Measurements from ENCODE around the gene SEC61A2. TPM values are rescaled to one million over a fixed set of nuclear protein-coding genes. Genes with fewer than 3 reads are reported as not detected.

The SEC61A2 gene
- polyA plus RNA-seq, 1 of the 3 experiments (the other 2 are of a cell fraction), result 11.9 TPM

GRCh38 chr10:12158111-12158510 lies 28.6 kb downstream of the SEC61A2 start:
- ChIA-PET POLR2A (no interaction called here), CTCF (no interaction called here)
- no peak overlapping the region for H3K4me2 ChIP-seq
- no peaks in the 10 kb centered on the region; the same call in 1 of the 2 replicates for H3K9me3 ChIP-seq
- peaks cover 53 to 54% of the 10 kb centered on the region in 2 experiments for H3K36me3 ChIP-seq (replicated peaks in 1 of 2; ENCODE audit: control insufficient read depth in 1 of 2, insufficient read depth in 2 of 2, low read length in 1 of 2)
- H3K9me2 ChIP-seq, result no peaks in the 10 kb centered on the region
- H3K79me2 ChIP-seq (ENCODE audit: insufficient read depth), result no peaks in the 10 kb centered on the region
- peaks cover 0 to 2% of the 10 kb centered on the region in 2 experiments; a peak in 2 of 4 replicates for H3K4me1 ChIP-seq (ENCODE audit: control insufficient read depth in 1 of 2, insufficient read depth in 2 of 2, low read depth in 1 of 2, low read length in 1 of 2)
- no peaks in the 10 kb centered on the region for H3F3A ChIP-seq (replicated peaks; ENCODE audit: insufficient read depth)
- no peak overlapping the region for H3K4me3 ChIP-seq (ENCODE audit: low read depth in 2 of 2, low read length in 1 of 2)
- no peak for TF ChIP-seq YY1 (IDR thresholded peaks at IDR 0.05; ENCODE audit: low read depth)
- TF ChIP-seq NFIC (IDR thresholded peaks at IDR 0.05; ENCODE audit: borderline replicate concordance), result no peak
- no peak for TF ChIP-seq RFX5 (IDR thresholded peaks at IDR 0.05; ENCODE audit: low read length)
- no peak for TF ChIP-seq CTCF (IDR thresholded peaks at IDR 0.05)
- TF ChIP-seq FOSL2 (IDR thresholded peaks at IDR 0.05; ENCODE audit: borderline replicate concordance, low read depth), result no peak
- TF ChIP-seq CHD2 (IDR thresholded peaks at IDR 0.05; ENCODE audit: low read length, partially characterized antibody), result no peak
- no peak overlapping the region for H3K9ac ChIP-seq
- WGBS (ENCODE audit: low lambda C conversion rate), result 97% methylated on average over 3 of the region's 3 CpGs
- no peak overlapping the region for H3K27ac ChIP-seq (ENCODE audit: low read depth in 2 of 2, low read length in 1 of 2)
- no peaks in the 10 kb centered on the region for H3K27me3 ChIP-seq (ENCODE audit: insufficient read depth)
- DNase-seq, result no peak
- H2AFZ ChIP-seq (ENCODE audit: low read depth), result no peak overlapping the region
- no peaks in the 10 kb centered on the region for H4K20me1 ChIP-seq (ENCODE audit: insufficient read depth)

- WGBS (ENCODE audit: low lambda C conversion rate), result 96% methylated on average over 5 of the region's 5 CpGs
- H3K4me1 ChIP-seq (ENCODE audit: control insufficient read depth in 1 of 2, insufficient read depth in 2 of 2, low read depth in 1 of 2, low read length in 1 of 2), result peaks cover 0 to 1% of the 10 kb centered on the region in 2 experiments; a peak in 1 of 4 replicates
- no peaks in the 10 kb centered on the region for H3K9me2 ChIP-seq
- H3F3A ChIP-seq (replicated peaks; ENCODE audit: insufficient read depth), result no peaks in the 10 kb centered on the region
- TF ChIP-seq ELF1 (IDR thresholded peaks at IDR 0.05) (no peak), FOXJ3 (CRISPR knock-in tag; IDR thresholded peaks at IDR 0.05) (no peak), GATA2 (CRISPR knock-in tag; IDR thresholded peaks at IDR 0.05) (no peak), RAD21 (IDR thresholded peaks at IDR 0.05; ENCODE audit: low read length) (no peak), SIN3A (IDR thresholded peaks at IDR 0.05; ENCODE audit: borderline replicate concordance, low read depth, low read length) (no peak), NRF1 (IDR thresholded peaks at IDR 0.05; ENCODE audit: low read depth, low read length) (no peak), ZBTB33 (IDR thresholded peaks at IDR 0.05; ENCODE audit: borderline replicate concordance, low read depth) (no peak)
- peaks cover 61 to 67% of the 10 kb centered on the region in 2 experiments for H3K36me3 ChIP-seq (replicated peaks in 1 of 2; ENCODE audit: control insufficient read depth in 1 of 2, insufficient read depth in 2 of 2, low read length in 1 of 2)
- H3K27me3 ChIP-seq (ENCODE audit: insufficient read depth), result no peaks in the 10 kb centered on the region
- H3K4me3 ChIP-seq (ENCODE audit: low read depth in 2 of 2, low read length in 1 of 2), result no peak overlapping the region
- DNase-seq, result no peak
- no peaks in the 10 kb centered on the region for H4K20me1 ChIP-seq (ENCODE audit: insufficient read depth)
- no peaks in the 10 kb centered on the region for H3K9me3 ChIP-seq
- CTCF ChIA-PET, result no interaction called here
- no peak overlapping the region for H3K9ac ChIP-seq
- no peak overlapping the region for H2AFZ ChIP-seq (ENCODE audit: low read depth)
- no peaks in the 10 kb centered on the region for H3K79me2 ChIP-seq (ENCODE audit: insufficient read depth)
- no peak overlapping the region for H3K4me2 ChIP-seq
- POLR2A ChIA-PET, result no interaction called here
- H3K27ac ChIP-seq (ENCODE audit: low read depth in 2 of 2, low read length in 1 of 2), result no peak overlapping the region
Measured at GRCh38 chr10:12160664-12161063, 31.2 kb downstream of the SEC61A2 start.
